Naive thymus-derived CD4-positive, alpha-beta T cell (primary cell): Measurements from ENCODE around the gene NDUFAF2. TPM values are rescaled to one million over a fixed set of nuclear protein-coding genes. Genes with fewer than 3 reads are reported as not detected.
"Not testable (repeated sequence)": the region's sequence is repeated elsewhere in the genome, so short reads cannot be mapped to it uniquely, and the experiment has no call there.

Source experiments
- ATAC-seq: fragments of 150-1000 bp; cut with Tn5 transposase; 2 replicates; pipeline ENCODE4 v1.10.0; 2021; ENCODE audit warnings: mild to moderate bottlenecking, moderate library complexity
- CTCF ChIA-PET: fragments of 350-600 bp; sonication (Branson Sonifier 250); formaldehyde crosslinking; loops from one replicate; lab custom pipeline; 2021; ENCODE audit warnings: antibody characterized with exemption; lab: Charles Lee
- POLR2A ChIA-PET: fragments of 350-600 bp; sonication (Branson Sonifier 250); formaldehyde crosslinking; loops from one replicate; lab custom pipeline; 2021; ENCODE audit warnings: antibody characterized with exemption, inconsistent platforms; lab: Charles Lee
- DNase-seq, 9 donors: peaks; one replicate each; pipeline versions ENCODE4 v3.0.0 to v3.0.0-alpha.2; 2020 to 2022; ENCODE audit warnings: mixed read lengths in 1 of 9
- H3K27ac ChIP-seq: one replicate; pipeline ENCODE4 v1.7.0; 2013; ENCODE audit warnings: mild to moderate bottlenecking, low read depth, low read length, moderate library complexity
- H3K27me3 ChIP-seq, 2 donors: one replicate each; pipeline ENCODE4 v1.7.0; 2013; ENCODE audit warnings: low read length in 2 of 2, mild to moderate bottlenecking in 2 of 2, moderate library complexity in 2 of 2; ENCODE audit not compliant: control insufficient read depth in 2 of 2, insufficient read depth in 2 of 2
- H3K36me3 ChIP-seq, 3 experiments: 1 replicate in 2 of 3; 2 replicates in 1 of 3; pipeline ENCODE4 v1.7.0; 2013; ENCODE audit warnings: low read length in 3 of 3, mild to moderate bottlenecking in 3 of 3, moderate library complexity in 1 of 3; ENCODE audit not compliant: insufficient read depth in 3 of 3, control insufficient read depth in 2 of 3
- H3K4me1 ChIP-seq, 2 donors: one replicate each; pipeline ENCODE4 v1.7.0; 2013; ENCODE audit warnings: low read length in 2 of 2, mild to moderate bottlenecking in 2 of 2, moderate library complexity in 1 of 2; ENCODE audit not compliant: control insufficient read depth in 2 of 2, insufficient read depth in 2 of 2
- H3K4me3 ChIP-seq: 2 replicates; pipeline ENCODE4 v1.7.0; 2013; ENCODE audit warnings: mild to moderate bottlenecking, low read length
- H3K9me3 ChIP-seq, 3 experiments: 1 replicate in 2 of 3; 2 replicates in 1 of 3; pipeline ENCODE4 v1.7.0; 2013; ENCODE audit warnings: low read length in 3 of 3; ENCODE audit not compliant: control insufficient read depth in 2 of 3
- H3K27ac Mint-ChIP-seq, 9 donors: one replicate each; pipeline ENCODE4 v1.8.0; 2020 to 2022; ENCODE audit warnings: mixed read lengths in 9 of 9, mild to moderate bottlenecking in 8 of 9, moderate library complexity in 5 of 9, inconsistent platforms in 2 of 9
- H3K27me3 Mint-ChIP-seq, 5 donors: one replicate each; pipeline ENCODE4 v1.8.0; 2021 to 2022; ENCODE audit warnings: mixed read lengths in 5 of 5, mild to moderate bottlenecking in 1 of 5
- H3K36me3 Mint-ChIP-seq, 5 donors: one replicate each; pipeline ENCODE4 v1.8.0; 2020 to 2022; ENCODE audit warnings: mixed read lengths in 5 of 5, mild to moderate bottlenecking in 3 of 5, inconsistent platforms in 1 of 5
- H3K4me1 Mint-ChIP-seq, 7 donors: one replicate each; pipeline ENCODE4 v1.8.0; 2020 to 2022; ENCODE audit warnings: mixed read lengths in 7 of 7, mild to moderate bottlenecking in 3 of 7, inconsistent platforms in 1 of 7
- H3K4me3 Mint-ChIP-seq, 10 donors: one replicate each; pipeline ENCODE4 v1.8.0; 2020 to 2022; ENCODE audit warnings: mild to moderate bottlenecking in 10 of 10, mixed read lengths in 10 of 10, moderate library complexity in 6 of 10, inconsistent platforms in 2 of 10
- H3K9me3 Mint-ChIP-seq, 11 donors: one replicate each; pipeline ENCODE4 v1.8.0; 2020 to 2022; ENCODE audit warnings: mixed read lengths in 11 of 11, mild to moderate bottlenecking in 4 of 11, inconsistent platforms in 1 of 11, moderate library complexity in 1 of 11
- intact Hi-C, 2 donors: fragments of 100-400 bp; cut with micrococcal nuclease; formaldehyde crosslinking; loops; one replicate each; pipeline ENCODE4 v1.15.1; 2023
- polyA plus RNA-seq, 2 donors: library from polyadenylated mRNA; unstranded; fragments of 300-500 nt; fragmentation: Illumina TruSeq; gene quantifications; one replicate each; pipeline ENCODE4 v1.2.3, GENCODE V29; 2021
- total RNA-seq, 6 experiments: library from RNA in 5 of 6; stranded (reverse) in 5 of 6; gene quantifications; 1 replicate in 5 of 6; 2 replicates in 1 of 6; pipeline ENCODE4 v1.2.3 and lab custom pipeline; 2021 to 2026

Gene NDUFAF2
- total and polyA plus RNA-seq, 7 experiments from 2014 or later: 7.0 to 34.7 (median 16.0) TPM

GRCh38 chr5:61082516-61083280 lies 137.7 kb downstream of the NDUFAF2 start:
- DNase-seq: no peak
- peaks cover 0 to 5% (median 0%) of the 10 kb centered on the region in 11 donors for H3K9me3 Mint-ChIP-seq
- no peaks in the 10 kb centered on the region for H3K27me3 ChIP-seq
- intact Hi-C loops: no loop called here
- H3K36me3 ChIP-seq: no peaks in the 10 kb centered on the region
- H3K4me1 Mint-ChIP-seq: no peaks in the 10 kb centered on the region
- no peaks in the 10 kb centered on the region for H3K27me3 Mint-ChIP-seq
- ATAC-seq: no peak
- H3K9me3 ChIP-seq: no peaks in the 10 kb centered on the region
- no peaks in the 10 kb centered on the region for H3K4me1 ChIP-seq
- H3K4me3 Mint-ChIP-seq: no peak overlapping the region
- no peak overlapping the region for H3K4me3 ChIP-seq
- ChIA-PET CTCF (no interaction called here), POLR2A (interaction anchor here (0.6 kb wide), 1 partner anchor 241 kb away, joined by 3 read pairs; no protein-coding TSS in a partner anchor)
- H3K36me3 Mint-ChIP-seq: peaks cover 3 to 72% (median 53%) of the 10 kb centered on the region in 5 donors
- no peak overlapping the region for H3K27ac ChIP-seq
- H3K27ac Mint-ChIP-seq: no peak overlapping the region

- Histone ChIP-seq H3K4me3 (no peak overlapping the region), H3K27me3 (no peaks in the 10 kb centered on the region), H3K27ac (no peak overlapping the region), H3K9me3 (no peaks in the 10 kb centered on the region), H3K36me3 (no peaks in the 10 kb centered on the region), H3K4me1 (no peaks in the 10 kb centered on the region)
- no peaks in the 10 kb centered on the region for H3K4me1 Mint-ChIP-seq
- H3K27ac Mint-ChIP-seq: no peak overlapping the region
- ATAC-seq (no peak), DNase-seq (no peak)
- H3K27me3 Mint-ChIP-seq: no peaks in the 10 kb centered on the region
- intact Hi-C loops: no loop called here
- ChIA-PET POLR2A (no interaction called here), CTCF (no interaction called here)
- peaks cover 3 to 71% (median 47%) of the 10 kb centered on the region in 5 donors for H3K36me3 Mint-ChIP-seq
- H3K9me3 Mint-ChIP-seq: peaks cover 0 to 5% (median 0%) of the 10 kb centered on the region in 11 donors
- no peak overlapping the region for H3K4me3 Mint-ChIP-seq
Observed at GRCh38 chr5:61084658-61085057, 139.7 kb downstream of the NDUFAF2 start.

- peaks cover 0 to 6% (median 2%) of the 10 kb centered on the region in 11 donors for H3K9me3 Mint-ChIP-seq
- POLR2A ChIA-PET: interaction anchor here (0.6 kb wide), 1 partner anchor 46 kb away, joined by 3 read pairs; no protein-coding TSS in a partner anchor
- no peak overlapping the region for H3K27ac Mint-ChIP-seq
- Histone ChIP-seq H3K36me3 (no peaks in the 10 kb centered on the region), H3K27me3 (no peaks in the 10 kb centered on the region), H3K27ac (no peak overlapping the region), H3K9me3 (no peaks in the 10 kb centered on the region), H3K4me3 (no peak overlapping the region), H3K4me1 (no peaks in the 10 kb centered on the region)
- DNase-seq (no peak), ATAC-seq (no peak)
- intact Hi-C loops: no loop called here
- H3K4me3 Mint-ChIP-seq: no peak overlapping the region
- peaks cover 4 to 65% (median 46%) of the 10 kb centered on the region in 5 donors for H3K36me3 Mint-ChIP-seq
- CTCF ChIA-PET: no interaction called here
- peaks cover 0 to 3% (median 0%) of the 10 kb centered on the region in 7 donors for H3K4me1 Mint-ChIP-seq
- H3K27me3 Mint-ChIP-seq: no peaks in the 10 kb centered on the region
Observed at GRCh38 chr5:61085885-61086284, 140.9 kb downstream of the NDUFAF2 start.

- no peaks in the 10 kb centered on the region for H3K27me3 ChIP-seq
- Mint-ChIP-seq H3K27me3 (no peaks in the 10 kb centered on the region), H3K36me3 (peaks cover 3 to 70% (median 57%) of the 10 kb centered on the region in 5 donors), H3K9me3 (peaks cover 0 to 14% (median 5%) of the 10 kb centered on the region in 11 donors), H3K27ac (no peak overlapping the region), H3K4me3 (no peak overlapping the region), H3K4me1 (peaks cover 0 to 4% (median 0%) of the 10 kb centered on the region in 7 donors)
- ChIA-PET POLR2A (interaction anchor here (0.7 kb wide), 1 partner anchor 233 kb away, joined by 3 read pairs; no protein-coding TSS in a partner anchor), CTCF (no interaction called here)
- H3K36me3 ChIP-seq: no peaks in the 10 kb centered on the region
- DNase-seq (no peak), ATAC-seq (no peak)
- no peak overlapping the region for H3K4me3 ChIP-seq
- intact Hi-C loops: no loop called here
- no peaks in the 10 kb centered on the region for H3K9me3 ChIP-seq
- no peak overlapping the region for H3K27ac ChIP-seq
- H3K4me1 ChIP-seq: no peaks in the 10 kb centered on the region
Observed at GRCh38 chr5:61087921-61088320, 142.9 kb downstream of the NDUFAF2 start.

GRCh38 chr5:61089351-61089750 lies 144.3 kb downstream of the NDUFAF2 start:
- H3K27me3 ChIP-seq: no peaks in the 10 kb centered on the region
- H3K9me3 ChIP-seq: no peaks in the 10 kb centered on the region
- H3K27ac ChIP-seq: no peak overlapping the region
- POLR2A ChIA-PET: no interaction called here
- DNase-seq: no peak
- no peak overlapping the region for H3K4me3 ChIP-seq
- no peaks in the 10 kb centered on the region for H3K4me1 ChIP-seq
- no peak for ATAC-seq
- H3K4me1 Mint-ChIP-seq: peaks cover 0 to 4% (median 0%) of the 10 kb centered on the region in 7 donors
- CTCF ChIA-PET: interaction anchor here (0.7 kb wide), 1 partner anchor 508 kb away, joined by 5 read pairs; no protein-coding TSS in a partner anchor
- H3K27ac Mint-ChIP-seq: no peak overlapping the region
- H3K36me3 ChIP-seq: no peaks in the 10 kb centered on the region
- intact Hi-C loops: no loop called here
- H3K36me3 Mint-ChIP-seq: peaks cover 3 to 70% (median 54%) of the 10 kb centered on the region in 5 donors
- peaks cover 0 to 15% (median 5%) of the 10 kb centered on the region in 11 donors for H3K9me3 Mint-ChIP-seq
- no peaks in the 10 kb centered on the region for H3K27me3 Mint-ChIP-seq
- no peak overlapping the region for H3K4me3 Mint-ChIP-seq

GRCh38 chr5:61093046-61093771 lies 148.2 kb downstream of the NDUFAF2 start:
- intact Hi-C loops, H3K9me3 ChIP-seq, CTCF ChIA-PET, H3K4me1 ChIP-seq, H3K27ac Mint-ChIP-seq, H3K36me3 ChIP-seq, ATAC-seq, DNase-seq, POLR2A ChIA-PET, H3K4me3 ChIP-seq, H3K27me3 Mint-ChIP-seq, H3K4me1 Mint-ChIP-seq, H3K4me3 Mint-ChIP-seq, H3K27me3 ChIP-seq, H3K27ac ChIP-seq: not testable (repeated sequence)
- Mint-ChIP-seq H3K9me3 (peaks cover 0 to 14% (median 5%) of the 10 kb centered on the region in 11 donors), H3K36me3 (peaks cover 3 to 43% (median 35%) of the 10 kb centered on the region in 5 donors)
